ENCODE data around the gene MED22.

The MED22 gene

DNA sequence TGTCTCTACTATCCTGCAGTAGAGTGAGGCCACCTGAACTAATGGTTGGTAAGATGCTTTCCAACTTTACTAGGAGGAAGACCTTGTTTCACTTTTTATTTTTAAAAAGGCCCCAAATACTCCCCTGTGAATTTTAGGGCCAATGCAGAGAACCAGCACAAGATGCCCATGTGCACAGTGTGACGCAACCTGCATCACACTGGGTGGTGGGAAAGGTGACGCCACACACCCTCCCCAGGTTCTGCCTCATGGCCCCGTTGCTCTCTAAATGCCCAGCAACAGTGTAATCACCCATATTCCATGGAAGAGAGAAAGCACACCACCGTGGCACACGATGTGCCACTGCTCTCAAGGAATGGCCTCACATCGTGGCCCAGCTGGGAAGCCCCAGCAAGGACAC lies 21.5 kb upstream of the MED22 start:
- Mint-ChIP-seq H3K27ac (peak overlapping the region; percentile 96), H3K4me3 (peak overlapping the region; percentile 99), H3K27me3 (no peaks in the 10 kb centered on the region), H3K9me3 (no peaks in the 10 kb centered on the region), H3K36me3 (ENCODE audit: low read depth) (peaks cover 82% of the 10 kb centered on the region), H3K4me1 (ENCODE audit: low read depth) (peaks cover 61% of the 10 kb centered on the region)

DNA sequence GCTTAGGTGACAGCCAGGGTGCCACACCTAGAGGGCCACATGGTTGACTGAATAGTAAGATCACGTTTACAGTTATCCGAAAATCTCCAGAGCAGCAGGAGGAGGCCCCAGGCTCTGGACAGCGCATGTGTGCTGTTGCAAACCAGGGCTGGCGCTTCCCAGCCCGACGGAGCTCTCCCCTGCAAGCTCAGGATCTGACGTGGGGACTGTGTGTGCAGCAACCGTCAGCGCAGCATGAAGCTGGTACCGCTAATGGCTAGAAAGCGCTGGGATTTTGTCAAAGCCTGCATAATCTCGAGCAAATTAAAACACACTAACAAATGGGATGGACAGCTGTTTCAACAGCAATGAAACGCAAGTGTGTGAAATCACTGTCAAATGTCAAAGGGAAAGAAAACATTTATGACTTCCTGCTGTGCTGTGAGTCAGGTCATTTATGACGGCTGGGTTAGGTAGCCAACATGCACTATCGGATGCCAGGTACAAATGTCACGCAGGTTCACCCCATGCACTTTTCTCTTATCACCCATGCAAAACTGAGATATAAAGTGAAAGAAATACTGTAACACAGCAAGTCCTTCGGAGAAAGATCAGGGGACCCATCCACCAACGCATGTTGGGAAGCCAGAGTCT lies 20.4 kb upstream of the MED22 start:
- H3K27ac Mint-ChIP-seq = peak overlapping the region; percentile 96
- no peaks in the 10 kb centered on the region for H3K9me3 Mint-ChIP-seq
- peaks cover 84% of the 10 kb centered on the region for H3K36me3 Mint-ChIP-seq (ENCODE audit: low read depth)
- H3K4me3 Mint-ChIP-seq = peak overlapping the region; percentile 55
- no peaks in the 10 kb centered on the region for H3K27me3 Mint-ChIP-seq
- peaks cover 53% of the 10 kb centered on the region for H3K4me1 Mint-ChIP-seq (ENCODE audit: low read depth)

GRCh38 chr9:133367778-133368177 lies 19.8 kb upstream of the MED22 start:
- Mint-ChIP-seq H3K4me1 (ENCODE audit: low read depth) (peaks cover 48% of the 10 kb centered on the region), H3K4me3 (peak overlapping the region; percentile 55), H3K9me3 (no peaks in the 10 kb centered on the region), H3K27ac (no peak overlapping the region), H3K36me3 (ENCODE audit: low read depth) (peaks cover 85% of the 10 kb centered on the region), H3K27me3 (no peaks in the 10 kb centered on the region)

DNA sequence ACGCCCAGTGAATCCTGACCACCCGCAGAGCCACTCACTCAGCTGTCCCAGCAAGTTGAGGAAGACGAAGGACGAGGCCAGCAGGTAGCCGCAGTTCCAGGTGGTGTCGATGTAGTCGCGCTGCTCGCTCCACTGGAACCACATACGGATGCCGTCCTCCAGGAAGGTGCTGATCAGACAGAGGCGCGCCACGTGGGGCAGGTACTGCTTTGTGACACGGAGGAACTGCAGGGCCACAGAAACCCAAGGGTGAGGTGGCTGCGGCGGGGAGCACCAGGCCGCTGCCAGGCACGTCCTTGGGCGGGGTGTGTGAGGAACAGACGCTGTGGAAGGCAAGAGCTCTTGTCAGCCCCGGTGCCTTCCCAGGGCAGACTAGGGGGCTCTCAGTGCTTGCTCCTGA lies 19.3 kb upstream of the MED22 start:
- no peak overlapping the region for H3K4me3 Mint-ChIP-seq
- H3K9me3 Mint-ChIP-seq = no peaks in the 10 kb centered on the region
- H3K27ac Mint-ChIP-seq = no peak overlapping the region
- peaks cover 42% of the 10 kb centered on the region for H3K4me1 Mint-ChIP-seq (ENCODE audit: low read depth)
- peaks cover 84% of the 10 kb centered on the region for H3K36me3 Mint-ChIP-seq (ENCODE audit: low read depth)
- no peaks in the 10 kb centered on the region for H3K27me3 Mint-ChIP-seq

DNA sequence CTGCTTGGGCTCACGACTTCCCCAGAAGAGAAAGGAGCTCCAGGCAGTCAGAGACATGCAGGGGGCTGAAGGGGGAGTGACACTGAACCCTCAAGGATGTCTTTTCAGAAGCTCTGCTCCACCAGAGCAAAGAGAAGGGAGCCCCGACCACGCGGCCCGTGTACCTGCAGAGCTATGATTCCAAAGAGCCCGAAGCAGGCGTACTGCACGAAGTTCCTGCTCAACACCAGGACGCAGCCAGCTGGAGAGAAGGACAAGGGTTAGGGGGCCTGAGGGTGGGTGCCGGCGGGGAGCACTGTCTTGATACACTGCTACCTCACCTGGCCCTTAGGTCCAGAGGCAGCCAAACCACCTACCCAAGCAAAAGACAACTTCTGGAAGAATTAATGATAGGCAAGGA lies 18.5 kb upstream of the MED22 start:
- no peaks in the 10 kb centered on the region for H3K27me3 Mint-ChIP-seq
- no peaks in the 10 kb centered on the region for H3K9me3 Mint-ChIP-seq
- H3K27ac Mint-ChIP-seq = no peak overlapping the region
- H3K4me1 Mint-ChIP-seq (ENCODE audit: low read depth) = peaks cover 38% of the 10 kb centered on the region
- peaks cover 85% of the 10 kb centered on the region for H3K36me3 Mint-ChIP-seq (ENCODE audit: low read depth)
- H3K4me3 Mint-ChIP-seq = no peak overlapping the region

- Mint-ChIP-seq H3K4me3 (no peak overlapping the region), H3K27ac (peak overlapping the region; percentile 81), H3K36me3 (ENCODE audit: low read depth) (peaks cover 69% of the 10 kb centered on the region), H3K9me3 (no peaks in the 10 kb centered on the region), H3K27me3 (no peaks in the 10 kb centered on the region), H3K4me1 (ENCODE audit: low read depth) (peaks cover 39% of the 10 kb centered on the region)
These were observed 14.6 kb upstream of the MED22 start for GRCh38 chr9:133362359-133363044.

GRCh38 chr9:133361507-133362092 lies 13.7 kb upstream of the MED22 start:
- H3K9me3 Mint-ChIP-seq = no peaks in the 10 kb centered on the region
- no peaks in the 10 kb centered on the region for H3K27me3 Mint-ChIP-seq
- no peak overlapping the region for H3K4me3 Mint-ChIP-seq
- peaks cover 44% of the 10 kb centered on the region for H3K4me1 Mint-ChIP-seq (ENCODE audit: low read depth)
- peak overlapping the region; percentile 81 for H3K27ac Mint-ChIP-seq
- H3K36me3 Mint-ChIP-seq (ENCODE audit: low read depth) = peaks cover 62% of the 10 kb centered on the region

GRCh38 chr9:133360400-133361393 lies 12.8 kb upstream of the MED22 start:
- H3K27ac Mint-ChIP-seq = peak overlapping the region; percentile 81
- no peaks in the 10 kb centered on the region for H3K27me3 Mint-ChIP-seq
- no peaks in the 10 kb centered on the region for H3K9me3 Mint-ChIP-seq
- peaks cover 53% of the 10 kb centered on the region for H3K36me3 Mint-ChIP-seq (ENCODE audit: low read depth)
- no peak overlapping the region for H3K4me3 Mint-ChIP-seq
- H3K4me1 Mint-ChIP-seq (ENCODE audit: low read depth) = peaks cover 44% of the 10 kb centered on the region

DNA sequence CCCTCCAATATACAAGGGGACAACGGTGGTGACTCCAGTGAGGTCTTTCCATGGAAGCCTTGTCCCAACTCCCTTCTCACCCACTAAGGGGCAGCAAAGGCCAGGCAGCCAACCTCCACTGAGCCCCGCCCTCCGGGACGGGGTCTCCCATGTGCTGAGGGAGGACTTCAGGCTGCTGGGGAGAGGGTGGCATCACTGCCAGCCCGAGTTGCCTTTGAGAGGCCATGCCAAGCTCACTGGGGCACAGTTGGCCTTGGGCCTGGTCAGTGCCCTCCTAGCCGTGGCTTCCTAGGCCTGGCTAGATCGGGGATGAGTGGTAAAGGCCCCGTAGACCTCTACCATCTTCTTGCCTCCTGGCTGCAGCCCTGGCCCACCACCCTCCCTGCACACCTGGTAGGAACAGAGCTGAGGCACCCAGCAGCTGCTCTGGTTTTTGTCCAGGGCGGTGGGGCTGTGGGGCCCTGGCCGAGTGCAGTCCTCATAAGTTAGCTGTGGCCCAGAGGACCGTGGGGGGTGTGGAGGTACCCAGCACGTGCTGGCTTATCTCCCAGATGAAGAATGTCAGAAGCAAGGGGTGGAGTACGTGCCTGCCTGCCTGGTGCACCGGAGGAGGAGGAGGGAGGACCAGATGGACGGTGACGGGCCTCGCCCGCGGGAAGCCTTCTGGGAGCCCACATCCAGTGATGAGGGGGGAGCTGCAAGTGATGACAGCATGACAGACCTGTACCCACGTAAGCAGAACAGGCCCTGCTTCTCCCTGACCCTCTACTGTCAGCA lies 11.7 kb upstream of the MED22 start:
- Mint-ChIP-seq H3K27ac (peak overlapping the region; percentile 72), H3K27me3 (no peaks in the 10 kb centered on the region), H3K36me3 (ENCODE audit: low read depth) (peaks cover 44% of the 10 kb centered on the region), H3K4me1 (ENCODE audit: low read depth) (peaks cover 53% of the 10 kb centered on the region), H3K9me3 (no peaks in the 10 kb centered on the region), H3K4me3 (no peak overlapping the region)

GRCh38 chr9:133357656-133358055 lies 9.7 kb upstream of the MED22 start:
- Mint-ChIP-seq H3K27ac (peak overlapping the region; percentile 72), H3K4me3 (peak overlapping the region; percentile 92), H3K27me3 (no peaks in the 10 kb centered on the region), H3K9me3 (no peaks in the 10 kb centered on the region), H3K4me1 (ENCODE audit: low read depth) (peaks cover 62% of the 10 kb centered on the region), H3K36me3 (ENCODE audit: low read depth) (peaks cover 34% of the 10 kb centered on the region)

DNA sequence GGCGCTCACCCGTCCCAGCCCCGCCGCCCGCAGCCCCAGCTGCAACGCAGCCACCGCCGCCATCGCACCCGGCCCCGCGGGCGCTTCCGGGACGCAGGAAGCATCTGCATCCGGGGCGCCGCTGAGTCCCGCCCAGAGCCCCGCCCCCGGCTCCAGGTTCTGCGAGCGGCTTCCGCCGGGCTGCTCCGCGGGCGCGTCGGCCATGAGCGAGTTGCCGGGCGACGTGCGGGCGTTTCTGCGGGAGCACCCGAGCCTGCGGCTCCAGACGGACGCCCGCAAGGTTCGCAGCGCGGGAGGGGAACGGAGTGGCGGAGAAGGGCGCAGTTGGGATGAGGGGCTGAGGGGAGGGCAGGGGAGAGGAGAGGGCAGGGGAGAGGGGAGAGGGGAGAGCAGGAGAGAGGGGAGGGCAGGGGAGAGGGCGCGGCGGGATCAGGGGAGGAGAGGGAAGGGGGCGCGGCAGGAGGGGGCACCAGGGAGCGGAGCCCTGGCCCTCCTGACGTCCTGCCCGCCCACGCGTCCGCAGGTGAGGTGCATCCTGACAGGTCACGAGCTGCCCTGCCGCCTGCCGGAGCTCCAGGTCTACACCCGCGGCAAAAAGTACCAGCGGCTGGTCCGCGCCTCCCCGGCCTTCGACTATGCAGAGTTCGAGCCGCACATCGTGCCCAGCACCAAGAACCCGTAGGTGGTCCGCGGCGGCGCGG lies 8.6 kb upstream of the MED22 start, which contains the start of the genes SURF1 and SURF2:
SURF1 (minus strand) TSS at position 97 of the 701 bp plus-strand sequence; CDS start at position 63, 34 bp downstream.
SURF2 (plus strand) TSS at position 160 of the 701 bp plus-strand sequence; CDS start at position 203, 43 bp downstream.
- H3K36me3 Mint-ChIP-seq (ENCODE audit: low read depth) = peaks cover 34% of the 10 kb centered on the region
- peak within 1 kb of the TSS; percentile 92 for H3K4me3 Mint-ChIP-seq
- H3K4me1 Mint-ChIP-seq (ENCODE audit: low read depth) = peaks cover 66% of the 10 kb centered on the region
- H3K9me3 Mint-ChIP-seq = no peaks in the 10 kb centered on the region
- H3K27me3 Mint-ChIP-seq = no peaks in the 10 kb centered on the region
- H3K27ac Mint-ChIP-seq = peak within 1 kb of the TSS; percentile 77

GRCh38 chr9:133355881-133356357 lies 8.0 kb upstream of the MED22 start:
- Mint-ChIP-seq H3K9me3 (no peaks in the 10 kb centered on the region), H3K36me3 (ENCODE audit: low read depth) (peaks cover 37% of the 10 kb centered on the region), H3K27ac (peak overlapping the region; percentile 77), H3K27me3 (no peaks in the 10 kb centered on the region), H3K4me1 (ENCODE audit: low read depth) (peaks cover 60% of the 10 kb centered on the region), H3K4me3 (peak overlapping the region; percentile 92)

DNA sequence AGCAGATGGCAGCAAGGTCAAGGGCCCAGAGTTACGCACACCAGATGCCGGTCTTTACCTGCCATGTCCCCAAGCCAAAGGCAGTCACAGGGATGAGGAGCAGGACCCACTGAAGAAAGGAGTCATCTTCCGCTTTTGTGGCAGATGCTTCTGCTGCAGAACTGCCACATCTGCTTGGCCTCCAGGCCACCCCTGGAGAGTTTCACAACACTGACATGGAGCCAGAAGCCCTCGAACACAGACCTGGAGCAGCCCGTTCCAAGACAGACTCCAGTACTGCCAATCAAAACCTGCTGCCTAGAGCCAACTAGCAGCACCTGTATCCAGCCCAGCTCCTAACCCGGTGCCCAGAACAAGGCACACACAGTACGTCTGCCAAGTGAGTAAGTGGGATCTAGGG lies 6.8 kb upstream of the MED22 start:
- Mint-ChIP-seq H3K27ac (peak overlapping the region; percentile 77), H3K36me3 (ENCODE audit: low read depth) (peaks cover 43% of the 10 kb centered on the region), H3K4me1 (ENCODE audit: low read depth) (peaks cover 59% of the 10 kb centered on the region), H3K9me3 (no peaks in the 10 kb centered on the region), H3K27me3 (no peaks in the 10 kb centered on the region), H3K4me3 (peak overlapping the region; percentile 92)
